HEK293 (cell line): ENCODE data around the gene ARHGAP42.

Experiments
- CTCF ChIA-PET: fragments of 350-600 bp; formaldehyde crosslinking; extraction: SDS; loops from one replicate; lab custom pipeline; 2021; ENCODE audit warnings: antibody characterized with exemption; lab: Yijun Ruan, JAX
- POLR2A ChIA-PET: fragments of 300-600 bp; formaldehyde crosslinking; extraction: SDS; loops from one replicate; lab custom pipeline; 2020; ENCODE audit warnings: antibody characterized with exemption, inconsistent platforms; lab: Yijun Ruan, JAX
- H3K27ac ChIP-seq: fragments of 200-500 bp; sonication (Bioruptor generic); 2 replicates; pipeline ENCODE4 v1.5.1; 2014; ENCODE audit warnings: low read depth, low read length, control low read depth, inconsistent platforms; ENCODE audit errors: extremely low read depth
- H3K36me3 ChIP-seq, 2 experiments: fragments of 200-500 bp in 1 of 2; sonication (Bioruptor generic) in 1 of 2; 1 replicate in 1 of 2; 2 replicates in 1 of 2; pipeline ENCODE4 v1.5.1; 2014 to 2017; ENCODE audit warnings: inconsistent platforms in 2 of 2, low read length in 2 of 2; ENCODE audit not compliant: control insufficient read depth in 2 of 2, insufficient read depth in 1 of 2
- H3K4me1 ChIP-seq: fragments of 200-500 bp; sonication (Bioruptor generic); 2 replicates; pipeline ENCODE4 v1.5.1; 2014; ENCODE audit warnings: mild to moderate bottlenecking, low read length, inconsistent platforms; ENCODE audit not compliant: control insufficient read depth, insufficient read depth
- H3K4me3 ChIP-seq: 2 replicates; pipeline ENCODE4 v1.5.1; 2011; ENCODE audit warnings: low read depth, mild to moderate bottlenecking, control low read depth, low read length, moderate library complexity
- H3K9me3 ChIP-seq: fragments of 200-500 bp; sonication (Bioruptor generic); 2 replicates; pipeline ENCODE4 v1.5.1; 2014; ENCODE audit warnings: low read depth, low read length, inconsistent platforms; ENCODE audit not compliant: control insufficient read depth, insufficient read depth
- KLF9 ChIP-seq: fragments of 450-650 bp; formaldehyde crosslinking; IDR thresholded peaks from 2 replicates; pipeline ENCODE4 v1.5.1; 2016; ENCODE audit warnings: missing biosample characterization, missing genetic modification characterization, low read depth
- OSR2 ChIP-seq: fragments of 450-650 bp; formaldehyde crosslinking; IDR thresholded peaks from 2 replicates; pipeline ENCODE4 v1.5.1; 2016; ENCODE audit warnings: missing biosample characterization, missing genetic modification characterization
- PRDM6 ChIP-seq: fragments of 450-650 bp; formaldehyde crosslinking; IDR thresholded peaks from 2 replicates; pipeline ENCODE4 v1.5.1; 2017; ENCODE audit warnings: missing biosample characterization, missing genetic modification characterization
- SCRT2 ChIP-seq: fragments of 450-650 bp; formaldehyde crosslinking; IDR thresholded peaks from 2 replicates; pipeline ENCODE4 v1.5.1; 2016; ENCODE audit warnings: missing biosample characterization, missing genetic modification characterization
- WT1 ChIP-seq: fragments of 450-650 bp; formaldehyde crosslinking; IDR thresholded peaks from 2 replicates; pipeline ENCODE4 v1.5.1; 2016; ENCODE audit warnings: missing biosample characterization, missing genetic modification characterization
- ZBTB1 ChIP-seq: fragments of 450-650 bp; formaldehyde crosslinking; IDR thresholded peaks from 2 replicates; pipeline ENCODE4 v1.5.1; 2016; ENCODE audit warnings: missing biosample characterization, missing genetic modification characterization
- ZBTB20 ChIP-seq: fragments of 450-650 bp; formaldehyde crosslinking; IDR thresholded peaks from 2 replicates; pipeline ENCODE4 v1.5.1; 2016; ENCODE audit warnings: missing biosample characterization, missing genetic modification characterization
- ZBTB44 ChIP-seq: fragments of 450-650 bp; IDR thresholded peaks from 2 replicates; pipeline ENCODE4 v1.5.1; 2018; ENCODE audit warnings: missing biosample characterization, mild to moderate bottlenecking, missing genetic modification characterization
- ZBTB48 ChIP-seq: fragments of 450-650 bp; formaldehyde crosslinking; IDR thresholded peaks from 2 replicates; pipeline ENCODE4 v1.5.1; 2016; ENCODE audit warnings: missing biosample characterization, missing genetic modification characterization
- ZBTB8A ChIP-seq: fragments of 450-650 bp; formaldehyde crosslinking; IDR thresholded peaks from 2 replicates; pipeline ENCODE4 v1.5.1; 2016; ENCODE audit warnings: missing biosample characterization, missing genetic modification characterization
- ZFHX2 ChIP-seq: fragments of 450-650 bp; formaldehyde crosslinking; conservative IDR thresholded peaks from 2 replicates; pipeline ENCODE4 v1.5.1; 2016; ENCODE audit warnings: missing biosample characterization, missing genetic modification characterization
- ZNF157 ChIP-seq: fragments of 450-650 bp; formaldehyde crosslinking; IDR thresholded peaks from 2 replicates; pipeline ENCODE4 v1.5.1; 2016; ENCODE audit warnings: missing biosample characterization, missing genetic modification characterization
- ZNF16 ChIP-seq: fragments of 450-650 bp; formaldehyde crosslinking; IDR thresholded peaks from 2 replicates; pipeline ENCODE4 v1.5.1; 2016; ENCODE audit warnings: low read depth, missing biosample characterization, missing genetic modification characterization
- ZNF184 ChIP-seq: fragments of 450-650 bp; IDR thresholded peaks from 2 replicates; pipeline ENCODE4 v1.5.1; 2018; ENCODE audit warnings: missing biosample characterization, mild to moderate bottlenecking, missing genetic modification characterization
- ZNF248 ChIP-seq: fragments of 450-650 bp; formaldehyde crosslinking; IDR thresholded peaks from 2 replicates; pipeline ENCODE4 v1.5.1; 2017; ENCODE audit warnings: missing biosample characterization, missing genetic modification characterization
- ZNF335 ChIP-seq: fragments of 450-650 bp; formaldehyde crosslinking; conservative IDR thresholded peaks from 2 replicates; pipeline ENCODE4 v1.5.1; 2016; ENCODE audit warnings: missing biosample characterization, missing genetic modification characterization
- ZNF341 ChIP-seq: fragments of 450-650 bp; formaldehyde crosslinking; IDR thresholded peaks from 2 replicates; pipeline ENCODE4; 2016; ENCODE audit warnings: low read depth, missing biosample characterization, missing genetic modification characterization
- ZNF350 ChIP-seq: fragments of 450-650 bp; formaldehyde crosslinking; IDR thresholded peaks from 2 replicates; pipeline ENCODE4 v1.5.0; 2017; ENCODE audit warnings: missing biosample characterization, mild to moderate bottlenecking, missing genetic modification characterization
- ZNF37A ChIP-seq: fragments of 450-650 bp; IDR thresholded peaks from 2 replicates; pipeline ENCODE4 v1.5.1; 2018; ENCODE audit warnings: missing biosample characterization, missing genetic modification characterization
- ZNF394 ChIP-seq: fragments of 450-650 bp; formaldehyde crosslinking; IDR thresholded peaks from 2 replicates; pipeline ENCODE4 v1.5.1; 2016; ENCODE audit warnings: missing biosample characterization, missing genetic modification characterization, mild to moderate bottlenecking, moderate library complexity, borderline replicate concordance
- ZNF398 ChIP-seq: fragments of 450-650 bp; formaldehyde crosslinking; IDR thresholded peaks from 2 replicates; pipeline ENCODE4 v1.5.1; 2017; ENCODE audit warnings: missing biosample characterization, missing genetic modification characterization
- ZNF426 ChIP-seq: fragments of 450-650 bp; formaldehyde crosslinking; IDR thresholded peaks from 2 replicates; pipeline ENCODE4 v1.5.1; 2017; ENCODE audit warnings: missing biosample characterization, missing genetic modification characterization, mild to moderate bottlenecking, inconsistent platforms, moderate library complexity
- ZNF488 ChIP-seq: fragments of 450-650 bp; formaldehyde crosslinking; IDR thresholded peaks from 2 replicates; pipeline ENCODE4 v1.5.1; 2016; ENCODE audit warnings: missing biosample characterization, missing genetic modification characterization
- ZNF514 ChIP-seq: fragments of 450-650 bp; formaldehyde crosslinking; IDR thresholded peaks from 2 replicates; pipeline ENCODE4 v1.5.1; 2016; ENCODE audit warnings: missing biosample characterization, missing genetic modification characterization
- ZNF623 ChIP-seq: fragments of 450-650 bp; formaldehyde crosslinking; IDR thresholded peaks from 2 replicates; pipeline ENCODE4 v1.5.1; 2016; ENCODE audit warnings: missing biosample characterization, missing genetic modification characterization
- ZNF654 ChIP-seq: fragments of 450-650 bp; formaldehyde crosslinking; IDR thresholded peaks from 2 replicates; pipeline ENCODE4 v1.5.1; 2016; ENCODE audit warnings: low read depth, missing biosample characterization, missing genetic modification characterization
- ZNF658 ChIP-seq: fragments of 450-650 bp; formaldehyde crosslinking; IDR thresholded peaks from 2 replicates; pipeline ENCODE4; 2016; ENCODE audit warnings: missing biosample characterization, missing genetic modification characterization
- ZNF701 ChIP-seq: fragments of 450-650 bp; formaldehyde crosslinking; IDR thresholded peaks from 2 replicates; pipeline ENCODE4 v1.5.1; 2016; ENCODE audit warnings: missing biosample characterization, missing genetic modification characterization
- ZNF837 ChIP-seq: fragments of 450-650 bp; formaldehyde crosslinking; IDR thresholded peaks from 2 replicates; pipeline ENCODE4 v1.5.1; 2016; ENCODE audit warnings: missing biosample characterization, missing genetic modification characterization
- ZSCAN16 ChIP-seq: fragments of 450-650 bp; formaldehyde crosslinking; IDR thresholded peaks from 2 replicates; pipeline ENCODE4 v1.5.1; 2016; ENCODE audit warnings: missing biosample characterization, missing genetic modification characterization
- ZXDB ChIP-seq: fragments of 450-650 bp; formaldehyde crosslinking; IDR thresholded peaks from 2 replicates; pipeline ENCODE4 v1.5.1; 2016; ENCODE audit warnings: missing biosample characterization, missing genetic modification characterization

ARHGAP42 gene

GRCh38 chr11:100837311-100837710, 150.2 kb downstream of the ARHGAP42 start (continued):
- TF ChIP-seq ZNF335 (tag by site-specific recombination), result no peak
- TF ChIP-seq ZBTB8A (tag by site-specific recombination), result no peak
- TF ChIP-seq ZNF488, result no peak

GRCh38 chr11:100841711-100842407, 154.8 kb downstream of the ARHGAP42 start:
- H3K27ac ChIP-seq, result no peak overlapping the region
- H3K4me1 ChIP-seq, result peaks cover 3% of the 10 kb centered on the region; the same call in 1 of the 2 replicates
- H3K36me3 ChIP-seq, result no peaks in the 10 kb centered on the region
- no peaks in the 10 kb centered on the region for H3K9me3 ChIP-seq
- CTCF ChIA-PET, result interaction anchor here (0.5 to 0.9 kb wide), 4 partner anchors 39 to 778 kb away, joined by 3 to 7 read pairs (median 4); no protein-coding TSS in a partner anchor
- no peak overlapping the region for H3K4me3 ChIP-seq
- POLR2A ChIA-PET, result no interaction called here
- TF ChIP-seq ZNF514 (no peak), ZNF701 (tag by site-specific recombination) (no peak), ZNF654 (peak; percentile 21; the same call in 1 of the 2 replicates), ZBTB20 (tag by site-specific recombination) (no peak), SCRT2 (tag by site-specific recombination) (no peak), WT1 (tag by site-specific recombination) (no peak), ZNF341 (tag by site-specific recombination) (no peak), ZNF426 (tag by site-specific recombination) (no peak), ZBTB48 (no peak), ZNF248 (tag by site-specific recombination) (no peak), ZNF658 (tag by site-specific recombination) (no peak), ZFHX2 (tag by site-specific recombination) (no peak), ZNF837 (tag by site-specific recombination) (no peak), ZNF398 (no peak), KLF9 (tag by site-specific recombination) (no peak), ZNF16 (no peak), PRDM6 (tag by site-specific recombination) (peak; percentile 31; the same call in 1 of the 2 replicates), ZNF157 (tag by site-specific recombination) (no peak), ZNF623 (tag by site-specific recombination) (no peak), ZXDB (tag by site-specific recombination) (peak; percentile 20; the same call in 1 of the 2 replicates), ZBTB44 (no peak), ZBTB1 (no peak), ZSCAN16 (tag by site-specific recombination) (no peak), ZNF37A (no peak), ZNF184 (tag by site-specific recombination) (no peak), OSR2 (peak; percentile 43; the same call in 1 of the 2 replicates), ZNF350 (tag by site-specific recombination) (no peak), ZNF394 (tag by site-specific recombination) (no peak)
